GM19035 (cell line): ENCODE results near the gene ABCC12.

Experiments
- ATAC-seq: cut with Tn5 transposase; IDR thresholded peaks from one replicate; pipeline ENCODE4 v1.9.1; 2021; ENCODE audit not compliant: unreplicated experiment

The ABCC12 gene

DNA sequence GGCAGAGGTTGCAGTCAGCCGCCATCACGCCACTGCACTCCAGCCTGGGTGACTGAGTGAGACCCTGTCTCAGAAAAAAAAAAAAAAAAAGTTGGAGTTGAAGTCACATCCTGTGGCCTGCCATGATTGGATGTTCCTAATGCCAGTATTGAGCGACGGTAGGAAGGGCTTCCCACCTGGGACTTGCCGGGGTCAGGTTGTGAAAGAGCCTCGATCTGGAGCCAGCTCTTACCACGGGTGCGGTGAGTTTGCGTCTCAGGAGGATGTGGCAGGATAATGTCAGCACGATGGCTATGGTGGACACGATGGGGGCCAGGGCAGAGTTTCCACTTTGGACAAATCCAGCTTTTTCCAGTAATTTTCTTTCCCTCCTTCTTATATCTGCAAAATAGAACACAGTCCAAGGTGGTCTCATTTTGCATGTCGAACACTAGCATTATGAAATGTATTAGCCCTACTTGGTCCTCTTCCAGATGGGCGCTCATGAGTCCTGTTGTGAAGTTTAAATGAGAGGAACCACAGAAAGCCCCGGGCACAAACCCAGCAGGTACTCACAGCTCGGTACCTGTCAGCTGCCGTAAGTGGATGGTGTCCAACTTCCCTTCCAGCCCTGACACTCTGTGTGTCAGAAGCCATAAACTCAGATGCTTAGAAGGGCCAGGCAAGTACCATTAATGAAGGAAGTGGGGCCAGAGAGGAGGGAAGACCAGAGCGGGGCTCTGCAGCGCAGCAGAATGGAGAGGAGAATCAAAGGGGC is 22.2 kb downstream of the ABCC12 start:
- no peak for ATAC-seq

DNA sequence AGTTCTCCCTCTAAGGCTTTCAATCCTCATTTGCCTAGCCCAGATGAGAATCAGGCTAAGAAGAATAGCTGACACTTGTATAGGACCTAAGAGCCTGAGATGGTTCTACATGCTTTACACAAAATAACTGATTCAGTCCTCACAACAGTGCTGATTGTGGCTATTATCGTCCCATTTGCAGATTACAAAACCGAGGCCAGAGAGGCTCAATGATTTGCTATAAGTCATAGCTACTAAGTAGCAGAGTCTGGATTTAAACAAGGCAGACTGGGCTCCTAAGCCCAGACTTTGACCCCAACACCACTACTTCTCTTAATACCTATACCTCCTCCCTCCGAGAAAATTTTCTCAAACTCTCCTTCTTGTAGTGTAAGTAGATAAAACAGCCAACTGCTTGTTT is 23.1 kb downstream of the ABCC12 start:
- ATAC-seq = no peak

DNA sequence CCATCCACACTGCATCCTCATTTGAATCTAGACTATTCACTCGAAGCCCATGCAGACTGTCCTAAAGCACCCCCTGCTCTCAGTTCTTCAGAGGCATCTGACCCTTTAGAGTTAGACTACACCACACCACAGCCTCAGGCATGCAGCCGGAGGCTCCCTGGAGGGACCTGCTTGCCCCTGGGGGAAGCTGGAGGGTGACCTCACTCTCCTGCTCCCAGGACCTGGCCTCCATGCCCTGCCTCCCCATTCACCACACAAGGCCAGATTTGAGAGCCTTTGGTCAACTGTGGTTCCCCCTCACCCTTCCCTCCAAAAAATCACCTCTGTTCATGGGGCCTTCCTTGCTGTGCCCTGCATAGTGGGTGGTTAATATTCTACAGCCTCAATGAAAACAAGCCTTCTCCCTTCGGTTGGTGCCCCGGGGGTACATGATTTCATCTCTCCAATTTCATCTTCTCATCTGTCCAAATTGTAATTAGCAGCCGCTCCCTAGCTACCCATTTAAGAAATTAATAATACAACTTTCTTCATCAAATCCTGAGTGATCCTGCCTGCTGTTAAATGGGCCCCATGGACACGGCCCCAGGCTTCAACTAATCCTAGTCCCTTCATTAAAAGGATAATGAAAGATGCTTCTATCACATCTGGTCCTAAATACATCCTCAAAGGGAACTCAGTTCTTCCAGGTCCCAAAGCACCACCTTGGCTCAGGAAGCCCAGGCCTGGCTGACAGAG is 24.4 kb downstream of the ABCC12 start:
- no peak for ATAC-seq

DNA sequence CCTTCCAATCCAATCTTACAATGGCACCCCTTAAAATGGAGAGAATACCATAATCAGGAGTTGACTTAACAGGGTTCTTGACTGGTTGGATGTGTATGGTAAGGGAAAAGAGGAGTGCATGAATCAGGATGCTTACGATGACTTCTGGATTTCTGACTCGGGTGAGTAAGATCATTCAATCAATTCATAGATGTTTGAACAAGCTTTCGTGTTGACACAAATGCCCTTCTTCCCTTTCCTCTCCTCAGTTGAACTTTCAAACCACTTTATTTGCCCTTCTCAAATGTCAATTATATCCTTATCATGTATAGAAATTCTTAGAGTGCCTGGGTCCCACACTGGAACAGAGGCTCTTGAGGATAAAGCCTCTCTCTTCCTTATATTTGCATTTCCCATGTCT is 25.9 kb downstream of the ABCC12 start:
- no peak for ATAC-seq

DNA sequence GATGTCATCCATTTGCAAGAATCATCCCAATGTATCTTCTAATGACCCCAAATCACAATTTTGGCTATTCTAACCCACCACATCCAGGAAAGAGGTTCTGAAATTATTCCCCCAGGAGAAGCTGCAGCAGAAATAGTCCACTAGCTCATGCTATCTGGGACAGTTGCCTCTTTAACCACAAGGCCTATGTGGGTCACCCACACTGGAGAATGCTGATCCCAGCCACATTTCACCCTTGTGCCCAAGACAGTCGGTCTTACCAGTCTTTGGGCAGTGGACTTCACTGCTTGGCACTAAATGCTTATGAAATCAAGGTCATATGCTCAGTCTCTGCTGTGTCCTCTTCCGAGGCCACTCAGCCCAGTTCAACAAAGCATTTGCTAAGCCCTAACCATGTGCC is 27.0 kb downstream of the ABCC12 start:
- ATAC-seq = no peak

DNA sequence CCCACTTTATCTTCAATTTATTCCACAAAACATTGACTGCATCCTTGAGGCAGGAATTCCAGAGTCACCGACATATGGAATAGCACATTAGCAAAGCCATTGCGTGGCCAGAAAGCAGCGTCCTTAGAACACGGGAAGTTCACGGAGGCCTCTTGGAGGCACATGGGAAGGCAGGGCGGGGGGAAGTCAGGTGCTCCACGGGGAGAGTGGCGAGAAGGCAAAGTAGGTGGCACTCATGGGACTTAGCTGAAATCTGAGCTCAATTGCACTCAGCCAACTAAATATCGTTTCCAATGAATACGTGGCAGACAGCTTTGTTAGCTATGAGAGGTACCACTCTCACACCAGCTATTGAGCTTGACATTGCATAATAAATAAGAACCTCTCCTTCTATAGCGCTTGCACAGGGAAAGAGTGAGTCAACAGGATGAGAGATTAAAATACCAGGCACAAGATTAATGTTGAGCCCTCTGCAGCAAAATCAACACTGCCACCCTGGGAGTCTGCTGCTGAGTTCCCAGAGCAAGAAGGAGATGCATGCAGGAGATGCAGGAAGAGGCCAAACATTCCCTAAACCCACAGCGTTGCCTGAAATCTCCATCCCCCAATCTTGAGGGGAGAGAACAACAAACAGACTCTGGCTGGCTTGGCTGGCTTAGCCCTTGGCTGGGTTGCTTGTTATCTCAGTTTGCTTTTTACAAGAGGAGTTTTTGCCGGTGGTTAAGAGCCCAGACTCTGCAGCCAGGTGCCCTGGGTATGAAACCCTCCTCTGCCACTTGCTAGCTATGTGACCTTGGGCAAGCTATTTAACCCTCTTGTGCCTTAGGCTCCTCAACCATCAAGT is 28.8 kb downstream of the ABCC12 start:
- ATAC-seq = no peak

DNA sequence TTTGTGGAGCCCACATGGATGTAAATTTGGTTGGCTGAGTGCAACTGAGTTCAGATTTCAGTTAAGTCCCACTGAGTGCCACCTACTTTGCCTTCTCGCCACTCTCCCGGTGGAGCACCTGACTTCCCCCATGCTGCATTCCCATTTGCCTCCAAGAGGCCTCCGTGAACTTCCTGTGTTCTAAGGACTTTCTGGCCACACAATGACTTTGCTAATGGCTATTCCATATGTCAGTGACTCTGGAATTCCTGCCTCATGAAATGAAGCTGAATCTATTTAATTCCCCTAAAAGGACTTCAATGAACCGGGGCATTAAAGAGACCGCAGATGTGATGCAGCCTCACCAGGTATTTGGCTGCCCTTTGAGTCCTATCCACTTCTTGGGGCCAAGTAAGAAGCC is 29.9 kb downstream of the ABCC12 start:
- no peak for ATAC-seq

DNA sequence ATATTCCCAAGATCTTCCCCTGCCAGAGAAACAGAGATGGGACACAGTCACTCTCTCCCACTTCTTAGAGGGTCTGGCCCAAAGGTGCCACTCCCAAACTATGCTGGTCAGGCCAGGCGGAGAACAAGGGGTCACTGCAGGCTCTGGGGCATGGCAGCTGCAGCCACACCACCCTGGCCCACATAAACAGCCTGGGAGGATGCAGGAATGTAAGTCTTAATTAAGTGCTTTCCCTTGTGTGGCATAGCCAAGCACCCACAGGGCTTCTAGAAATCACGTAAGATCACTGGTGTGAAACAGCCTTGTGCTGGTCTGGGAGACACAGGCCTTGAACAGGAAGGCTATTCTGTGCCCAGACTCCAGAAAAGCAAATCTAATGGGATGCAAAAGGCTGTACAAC is 31.5 kb downstream of the ABCC12 start:
- no peak for ATAC-seq

DNA sequence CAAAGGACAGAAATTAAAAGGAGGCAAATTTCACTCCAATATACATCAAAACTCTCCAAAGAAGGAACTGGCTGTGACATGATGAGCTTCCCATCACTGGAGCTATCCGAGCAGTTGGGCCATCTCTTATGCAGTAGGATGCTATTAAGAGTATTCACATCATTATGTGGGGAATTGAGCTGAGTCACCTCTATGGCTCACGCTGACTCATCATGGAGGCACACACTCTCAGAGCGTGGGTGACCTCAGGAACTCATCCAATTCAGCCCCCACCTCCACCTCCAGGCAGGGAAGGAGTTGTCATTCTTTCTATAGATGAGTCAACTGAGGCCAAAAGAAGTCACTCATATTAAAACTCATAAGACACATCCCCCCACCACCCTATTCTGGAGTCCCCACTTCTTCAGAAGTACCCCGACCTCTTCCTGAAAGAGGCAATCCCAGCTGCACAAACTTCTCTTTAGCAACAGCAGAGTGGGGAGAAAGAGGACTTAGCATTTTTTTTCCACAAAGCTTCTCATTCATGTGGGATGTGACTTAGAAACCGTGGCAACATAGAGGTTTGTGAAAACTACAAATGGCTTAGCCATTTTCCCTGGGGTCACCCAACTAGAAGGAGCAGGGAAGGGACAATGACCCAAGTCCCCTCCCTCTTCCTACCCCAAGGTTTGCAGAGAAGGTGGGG is 32.5 kb downstream of the ABCC12 start:
- ATAC-seq = no peak

DNA sequence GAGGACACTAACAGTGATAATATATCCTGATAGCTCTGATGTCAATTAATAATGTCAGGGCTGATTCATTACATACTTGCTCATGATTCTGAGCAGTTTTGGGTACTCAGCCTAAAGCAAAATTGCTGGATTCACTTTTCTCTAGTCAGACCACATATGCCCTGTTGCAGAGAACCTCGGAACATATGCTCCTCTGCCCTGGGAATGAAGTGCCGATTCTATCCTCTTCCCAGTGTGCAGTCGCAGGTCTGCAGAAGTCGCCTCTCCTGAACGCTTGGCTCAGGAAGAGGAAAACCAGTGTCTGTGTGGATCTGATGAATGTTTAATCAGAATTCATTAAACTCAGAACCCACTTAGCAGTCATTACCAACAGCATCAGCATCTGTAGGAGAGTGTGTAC is 34.5 kb downstream of the ABCC12 start:
- ATAC-seq = no peak

DNA sequence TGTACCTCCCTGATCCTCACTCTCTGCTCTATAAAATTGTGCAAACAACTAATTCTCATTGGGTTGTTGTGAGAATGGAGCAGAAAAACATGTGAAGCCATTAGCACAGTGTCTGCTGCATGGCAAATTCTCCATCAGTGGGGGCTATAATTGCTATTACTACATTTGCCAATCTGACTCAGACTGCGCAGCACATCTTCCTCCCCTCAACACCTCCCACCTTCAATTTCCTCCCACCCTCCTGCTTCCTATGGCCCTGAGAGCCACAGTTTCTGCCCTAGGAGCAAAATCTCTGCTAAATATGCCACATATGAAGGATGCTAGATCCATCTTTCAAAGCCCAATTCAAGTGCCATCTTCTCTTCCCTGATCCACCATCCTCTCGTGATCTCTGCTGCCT is 37.0 kb downstream of the ABCC12 start:
- ATAC-seq = no peak

DNA sequence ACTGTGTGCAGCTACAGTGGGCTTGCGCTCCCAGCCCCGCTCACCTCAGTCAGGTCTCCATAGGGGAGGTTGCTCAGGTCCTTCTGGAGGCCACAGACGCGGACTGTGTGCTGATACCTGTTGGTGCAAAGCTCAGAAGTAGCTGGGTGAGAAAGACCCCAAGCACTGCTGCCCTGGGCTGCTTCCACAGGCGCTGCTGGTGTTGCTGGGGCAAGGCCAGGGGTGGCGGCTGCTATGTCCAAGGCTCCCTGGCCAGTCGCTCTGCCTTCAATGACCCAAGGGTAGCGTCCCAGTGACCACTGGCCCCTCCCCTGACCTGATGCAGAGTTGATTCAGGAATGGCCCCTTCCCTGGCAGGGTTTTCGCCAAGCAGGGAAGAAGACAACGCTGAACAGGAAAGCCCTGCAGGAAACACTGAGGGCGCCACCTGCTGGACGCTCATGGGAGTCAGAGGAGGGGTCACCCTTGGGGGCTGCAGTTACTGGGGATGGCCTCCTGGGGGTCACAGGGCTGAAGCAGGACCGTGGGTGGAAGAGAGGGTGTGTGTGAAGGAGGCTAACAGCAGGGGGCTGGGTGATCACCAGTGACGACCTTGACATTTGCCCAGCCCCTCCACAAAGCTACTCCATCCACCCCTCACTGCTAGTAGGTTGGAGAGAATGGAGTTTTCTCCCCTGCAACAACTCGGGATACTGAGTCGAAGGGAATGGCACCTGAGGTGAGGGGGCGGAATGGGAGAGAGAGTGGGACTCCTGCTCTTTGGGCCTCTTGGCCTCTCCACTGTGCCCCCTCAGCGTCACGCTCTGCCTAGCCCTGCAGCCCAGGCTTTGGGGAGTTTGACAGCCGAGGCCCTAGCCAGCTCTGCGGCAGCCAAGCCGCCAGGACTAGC is 38.3 kb downstream of the ABCC12 start:
- peak; percentile 74 for ATAC-seq

DNA sequence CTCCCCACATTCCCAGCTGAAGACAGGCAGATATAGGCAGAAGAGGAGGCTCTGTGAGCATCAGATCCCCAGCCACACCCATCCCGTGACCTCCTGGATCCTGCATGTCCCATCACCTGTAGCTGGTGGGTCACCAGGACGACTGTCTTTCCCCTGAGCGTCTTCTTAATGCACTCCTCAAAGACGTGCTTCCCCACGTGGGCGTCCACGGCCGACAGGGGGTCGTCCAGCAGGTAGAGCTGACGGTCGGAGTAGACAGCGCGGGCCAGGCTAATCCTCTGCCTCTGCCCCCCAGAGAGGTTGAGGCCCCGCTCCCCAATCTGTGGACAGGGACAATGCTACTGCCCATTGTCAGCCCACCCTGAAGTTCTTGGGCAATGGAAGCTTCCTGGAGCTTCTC is 40.5 kb downstream of the ABCC12 start:
- no peak for ATAC-seq

DNA sequence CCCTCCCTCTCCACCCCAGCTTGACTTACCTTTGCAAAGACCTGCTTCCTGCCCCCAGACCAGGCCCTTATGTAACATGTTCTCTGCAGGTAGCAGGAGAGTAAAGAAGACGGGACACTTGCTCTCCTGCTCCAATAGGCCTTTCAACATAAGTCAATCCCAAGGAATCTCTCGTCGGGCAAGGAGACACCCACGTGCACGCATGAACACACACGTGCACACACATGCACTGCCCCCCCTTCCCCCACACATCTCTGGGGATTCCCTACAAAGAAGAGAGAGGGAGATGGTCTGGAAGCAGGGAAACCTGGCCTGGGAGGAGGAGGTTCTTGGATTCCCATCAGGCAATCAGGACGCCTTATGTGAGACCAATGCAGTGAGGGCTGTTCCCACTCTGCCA is 41.4 kb downstream of the ABCC12 start:
- ATAC-seq = no peak

DNA sequence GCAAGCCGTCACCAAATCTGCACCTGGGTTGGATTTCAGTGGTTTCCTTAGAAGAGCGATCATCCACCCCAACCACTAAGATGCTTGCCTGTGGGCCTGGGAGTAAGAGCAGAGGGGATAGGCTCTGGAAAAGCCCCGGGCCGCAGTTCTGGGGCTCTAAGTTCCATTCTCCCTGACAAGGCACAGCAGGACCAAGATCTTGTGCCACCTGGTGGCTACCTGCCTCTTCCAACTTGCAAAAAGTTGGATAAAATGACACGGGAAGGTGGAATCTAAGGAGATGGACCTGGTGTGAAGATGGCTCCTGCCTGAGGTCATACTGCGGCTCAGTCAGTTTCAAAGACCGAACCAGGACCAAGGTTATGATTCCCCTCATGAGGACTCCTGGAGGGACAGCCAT is 42.3 kb downstream of the ABCC12 start:
- no peak for ATAC-seq

DNA sequence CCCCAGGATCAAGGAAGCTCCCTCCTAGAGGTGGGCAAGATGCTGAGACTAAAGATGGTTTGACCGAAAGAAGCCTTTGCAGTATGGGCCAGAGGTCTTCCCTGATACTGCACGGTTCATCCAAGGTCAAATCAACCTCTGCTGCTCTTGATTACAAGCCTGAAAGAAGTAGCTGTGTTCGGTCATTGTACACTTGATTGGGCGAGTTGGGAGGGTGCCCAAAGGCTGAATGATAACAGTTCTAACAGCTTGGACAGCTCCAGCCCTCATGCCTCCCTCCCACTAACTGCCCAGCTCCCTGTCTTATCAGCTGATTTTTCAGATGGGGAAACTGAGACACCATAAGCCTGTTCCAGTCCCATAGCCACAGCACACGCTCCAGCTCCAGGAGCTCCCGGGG is 42.8 kb downstream of the ABCC12 start:
- no peak for ATAC-seq

DNA sequence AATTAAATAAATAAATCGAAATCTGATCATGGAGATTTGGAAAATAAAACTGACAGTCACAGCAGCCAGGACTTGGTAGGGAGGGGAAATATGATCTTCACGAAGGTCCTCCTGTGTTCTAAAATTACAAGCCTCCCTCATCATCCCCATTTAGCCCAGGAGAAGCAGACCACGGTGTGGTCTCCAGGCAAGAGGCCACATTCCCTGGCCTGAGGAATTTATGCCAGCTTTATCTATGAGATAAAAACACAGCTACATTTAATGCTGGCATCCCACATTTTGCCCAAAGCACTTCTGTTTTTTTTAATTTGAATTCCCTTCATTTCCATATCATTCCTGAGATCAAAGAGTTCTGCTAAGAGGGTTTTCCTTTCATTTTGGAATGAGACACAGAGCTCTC is 43.2 kb downstream of the ABCC12 start:
- ATAC-seq = no peak

DNA sequence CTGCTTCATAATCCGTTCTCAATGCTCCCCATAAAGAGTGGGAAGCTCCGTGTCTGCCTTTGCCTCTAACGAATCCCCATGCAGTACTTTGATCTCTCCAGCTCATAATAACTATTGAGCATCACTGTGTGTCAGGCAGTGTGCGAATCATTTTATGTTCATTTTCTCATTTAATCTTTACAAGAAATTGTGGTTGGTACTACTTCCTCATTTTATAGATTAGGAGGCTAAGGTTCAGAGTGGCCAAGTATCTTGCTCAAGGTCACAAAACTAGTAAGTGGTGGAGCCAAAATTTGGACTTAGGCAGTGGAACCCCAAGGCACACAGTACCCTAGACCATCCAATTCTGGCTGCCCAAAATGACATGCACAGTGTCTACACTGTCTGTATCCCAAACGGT is 44.8 kb downstream of the ABCC12 start:
- ATAC-seq = no peak

DNA sequence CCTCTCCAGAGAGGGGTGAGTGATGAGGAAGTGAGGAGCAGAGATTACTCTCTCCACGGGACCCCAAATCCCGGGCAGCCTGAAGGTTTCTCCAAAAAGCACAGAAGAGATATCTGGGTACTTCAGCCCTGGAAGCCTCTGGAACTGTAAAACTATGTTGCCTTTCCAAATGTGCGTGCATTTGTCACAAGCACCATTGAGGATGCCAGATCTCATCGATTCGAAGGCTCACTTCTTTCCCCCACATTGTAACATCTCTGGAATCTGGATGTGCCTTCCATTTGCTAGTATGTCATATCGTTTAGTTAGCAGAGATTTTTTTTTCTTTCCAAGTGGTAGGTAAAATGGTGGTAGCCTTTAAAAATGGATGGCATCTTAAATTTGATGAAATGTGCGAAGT is 45.8 kb downstream of the ABCC12 start:
- no peak for ATAC-seq

DNA sequence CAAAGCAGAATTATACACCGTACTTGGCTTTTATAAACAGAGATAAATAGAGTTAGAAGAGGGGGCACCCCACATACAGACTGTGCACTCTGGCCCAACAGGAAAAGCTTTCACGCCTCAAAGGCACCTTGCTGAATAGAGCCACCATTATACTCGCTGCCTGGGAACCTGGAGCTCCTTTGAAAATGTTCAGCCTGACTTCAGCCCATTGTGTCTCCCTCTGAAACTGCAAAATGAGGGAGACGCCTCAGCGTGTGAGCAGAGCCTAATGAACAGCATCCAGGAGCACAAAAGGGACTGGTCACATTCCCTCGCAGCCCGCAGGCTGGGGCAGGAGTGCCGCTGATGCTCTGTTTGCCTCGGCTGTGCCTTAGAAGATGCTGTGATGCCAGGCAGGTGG is 46.3 kb downstream of the ABCC12 start:
- ATAC-seq = no peak
